HG03439 (cell line): Measurements from ENCODE around the gene STX8.

Source experiments
- ATAC-seq: cut with Tn5 transposase; IDR thresholded peaks from one replicate; pipeline ENCODE4 v1.9.1; 2021; ENCODE audit warnings: mild to moderate bottlenecking, moderate library complexity; ENCODE audit not compliant: unreplicated experiment

Gene STX8

DNA sequence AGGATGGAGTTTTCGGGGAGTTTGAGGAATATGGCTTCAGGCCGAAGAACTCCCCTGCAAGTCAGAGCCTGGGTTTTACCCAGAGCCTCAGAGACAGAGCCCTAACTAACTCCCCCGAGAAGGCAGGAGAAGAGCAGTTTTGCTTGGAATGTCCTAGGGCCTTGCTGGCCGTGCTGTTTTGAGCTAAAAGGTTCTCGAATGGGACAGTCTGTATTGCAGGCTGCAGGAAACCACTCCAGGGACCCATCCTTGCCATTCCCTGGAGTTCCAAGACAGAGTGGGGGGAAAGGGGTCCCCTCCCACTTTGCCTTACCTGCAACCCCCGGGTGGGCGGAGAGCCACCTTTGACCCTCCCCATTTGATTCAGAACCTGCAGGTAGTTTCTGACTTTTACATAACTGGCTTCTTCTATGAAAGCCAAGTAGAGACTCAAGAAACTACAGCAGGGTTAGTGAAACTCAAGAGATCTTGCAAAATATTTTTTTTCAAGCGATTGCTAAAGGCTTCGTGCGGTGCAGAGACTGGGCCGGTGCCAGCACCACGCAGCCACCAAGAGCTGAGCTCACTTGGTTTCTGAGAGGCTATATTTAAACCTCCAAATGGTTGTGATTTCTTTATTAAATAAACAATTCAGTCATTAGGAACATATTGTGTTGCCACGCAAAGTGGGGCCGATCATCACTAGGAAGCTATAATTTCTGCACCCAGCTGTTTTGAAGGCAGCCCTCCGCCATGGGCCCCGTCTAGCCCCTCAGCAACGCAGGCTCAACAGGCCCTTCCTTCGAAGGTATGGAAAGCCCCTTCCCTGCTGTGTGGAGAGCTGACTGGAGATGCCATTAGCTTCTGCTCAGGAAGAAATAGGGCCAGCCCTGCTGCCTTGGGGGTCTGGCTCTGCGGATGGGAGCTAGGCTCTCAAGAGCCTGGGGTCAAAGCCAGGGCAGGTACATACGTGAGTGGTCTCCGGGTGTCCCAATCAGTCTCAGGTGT, 331.3 kb downstream of the STX8 start:
- ATAC-seq = no peak

DNA sequence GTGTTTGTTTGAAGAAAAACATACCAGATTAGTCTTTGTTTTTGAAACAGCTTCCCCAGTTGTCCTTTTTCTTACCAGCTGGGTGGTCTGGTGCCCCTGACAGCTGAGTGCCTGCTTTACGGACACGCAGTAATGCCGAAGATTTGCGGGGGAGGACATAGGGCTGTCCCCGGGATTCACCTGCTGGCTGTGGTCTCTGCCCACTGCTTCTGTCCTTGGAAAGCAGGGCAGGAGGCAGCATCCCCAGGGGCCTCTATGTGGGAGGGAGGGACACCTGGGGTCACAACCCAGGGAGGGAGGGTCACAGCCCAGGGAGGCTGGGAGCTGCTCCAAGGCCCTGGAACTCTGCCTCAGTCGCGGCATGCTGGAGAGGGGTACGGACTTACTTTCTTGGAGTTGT, 332.6 kb downstream of the STX8 start:
- no peak for ATAC-seq

DNA sequence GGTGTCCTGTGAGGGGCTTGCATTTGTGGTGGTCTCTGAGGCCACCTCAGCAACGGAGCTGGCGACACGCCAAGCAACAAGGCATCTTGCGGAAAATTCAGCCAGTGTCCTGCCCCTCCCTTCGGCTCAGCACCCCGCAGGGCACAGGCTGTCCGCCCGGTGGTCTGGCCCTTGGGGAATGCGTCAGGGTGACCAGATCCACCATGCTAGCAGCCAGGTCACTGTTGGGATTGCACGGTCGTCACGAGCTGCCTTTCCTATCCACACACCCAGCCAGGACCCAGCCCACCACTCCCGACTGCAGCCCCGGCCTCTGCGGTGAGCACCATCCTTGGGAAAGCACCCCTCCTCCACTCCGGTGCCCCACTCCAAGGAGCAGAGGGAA, 333.1 kb downstream of the STX8 start:
- ATAC-seq = no peak

DNA sequence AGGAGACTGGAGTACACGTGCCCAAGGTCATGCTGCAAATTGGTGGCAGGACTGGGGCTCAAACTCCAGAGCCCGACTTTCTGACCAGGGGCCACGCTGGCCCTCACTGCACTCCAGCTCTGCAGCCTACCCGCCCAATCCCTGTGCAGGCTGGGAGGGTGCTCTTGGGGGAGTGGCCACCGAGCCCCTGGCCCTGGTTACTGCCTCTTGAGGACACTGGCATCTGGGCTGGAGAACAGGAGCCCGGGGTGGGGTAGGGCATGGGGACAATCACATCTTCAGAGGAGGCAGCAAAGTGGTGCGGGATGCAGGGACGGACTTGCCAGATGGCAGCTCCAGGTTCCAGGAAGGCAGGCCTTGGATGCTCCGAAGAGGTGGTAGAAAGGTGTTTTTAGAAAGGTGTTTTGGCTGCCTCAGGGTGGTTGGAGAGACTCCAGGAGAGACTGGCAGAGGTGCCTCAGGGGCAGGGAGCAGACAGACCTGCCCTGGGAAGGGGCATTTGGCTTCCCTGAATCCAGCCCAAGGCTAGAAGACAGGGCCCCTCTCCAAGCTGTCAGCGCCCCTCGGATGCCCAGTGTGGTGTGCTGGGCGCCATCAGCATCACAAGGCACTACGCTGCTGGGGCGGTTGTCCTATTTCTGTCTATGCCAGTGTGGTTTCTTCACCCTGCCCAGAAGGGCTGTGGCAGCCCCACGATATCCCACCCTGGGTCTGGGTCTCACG, 333.7 kb downstream of the STX8 start:
- no peak for ATAC-seq

DNA sequence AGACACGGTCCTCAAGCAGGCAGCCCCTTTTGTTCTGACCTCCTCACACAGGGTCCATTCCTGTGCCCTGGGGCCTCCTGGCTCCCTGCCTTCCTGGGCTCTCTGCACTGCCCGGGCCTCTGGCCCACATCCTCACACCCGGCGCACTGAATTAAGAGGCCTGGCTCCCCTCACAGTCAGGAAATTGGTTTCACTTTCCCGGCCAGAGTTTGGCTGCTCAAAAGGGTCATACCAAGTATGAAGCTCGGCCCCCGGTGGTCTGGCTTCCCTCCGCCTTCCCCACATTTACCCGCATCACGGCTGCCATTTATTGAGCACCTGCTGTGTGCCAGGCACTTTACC, 334.3 kb downstream of the STX8 start:
- no peak for ATAC-seq

DNA sequence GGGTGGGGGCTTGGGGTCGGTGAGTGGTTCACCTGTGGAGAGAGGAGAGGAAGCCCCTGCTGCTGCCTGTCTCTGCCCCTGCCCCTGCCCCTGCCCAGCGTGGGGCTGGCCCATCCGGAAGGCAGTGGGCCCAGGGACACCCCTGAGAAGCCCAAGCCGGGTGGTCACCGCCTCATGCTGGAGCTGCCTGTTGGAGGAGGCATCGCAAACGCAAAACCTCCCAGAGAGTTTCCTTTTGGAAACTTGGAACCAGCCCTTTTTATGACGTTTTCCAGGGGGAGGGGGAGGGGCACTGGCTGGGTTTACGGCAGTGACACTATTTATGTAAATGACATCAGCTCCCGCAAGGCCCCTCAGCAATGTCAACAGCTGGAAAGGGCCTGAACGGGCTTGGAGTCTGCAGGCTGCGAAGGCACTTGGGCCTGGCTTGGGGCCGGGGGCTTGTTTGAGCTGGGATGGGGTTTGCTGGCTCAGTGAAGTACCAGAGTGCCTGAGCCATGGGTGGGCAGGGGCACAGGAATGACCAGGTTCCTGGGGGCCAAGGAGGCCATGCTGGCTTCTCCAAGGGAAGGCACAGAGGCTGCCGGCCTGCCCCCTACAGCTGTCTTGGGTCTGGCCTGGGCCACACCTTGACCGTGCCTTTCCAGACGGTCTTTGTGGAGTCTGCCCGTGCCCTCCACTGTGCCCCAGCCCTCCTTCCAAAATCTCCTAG, 334.8 kb downstream of the STX8 start:
- ATAC-seq = no peak

DNA sequence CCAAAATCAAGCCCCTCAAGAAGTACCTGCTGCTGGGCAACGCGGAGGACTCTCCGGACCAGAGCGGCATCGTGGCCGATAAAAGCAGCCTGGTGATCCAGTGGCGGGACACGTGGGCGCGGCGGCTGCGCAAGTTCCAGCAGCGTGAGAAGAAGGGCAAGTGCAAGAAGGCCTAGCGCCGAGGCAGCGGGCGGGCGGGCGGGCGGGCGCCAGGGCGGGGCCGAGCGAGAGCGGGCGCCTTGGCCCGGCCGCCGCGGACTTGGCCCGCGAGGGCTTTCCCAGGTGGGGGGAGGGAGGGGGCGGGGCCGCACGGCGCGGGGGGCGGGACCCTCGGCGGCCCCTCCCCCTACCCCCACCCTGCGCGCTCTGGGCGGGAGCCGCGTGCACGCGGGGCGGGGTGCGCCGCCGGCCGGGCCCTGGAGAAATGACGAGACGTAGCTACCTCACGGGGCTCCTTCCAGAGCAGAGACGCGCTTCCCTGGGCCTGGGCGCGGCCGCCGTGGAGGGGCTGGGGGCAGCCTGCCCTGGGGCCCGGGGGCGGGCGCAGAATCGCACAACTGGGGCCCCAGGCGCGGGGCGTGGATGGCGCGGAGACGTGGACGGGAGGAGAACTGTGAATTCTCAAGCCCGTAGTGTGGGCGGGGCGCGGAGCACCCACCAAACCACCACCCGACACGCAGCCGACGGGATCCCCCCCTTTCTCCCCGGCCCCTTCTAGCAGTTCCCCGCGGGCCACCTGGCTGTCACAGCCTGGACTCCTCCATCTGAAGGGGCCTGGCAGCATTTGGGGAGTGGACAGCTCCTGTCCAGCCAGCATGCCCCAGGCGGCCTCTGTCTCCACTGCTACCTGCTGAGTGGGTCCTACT, 335.6 kb downstream of the STX8 start:
- no peak for ATAC-seq

DNA sequence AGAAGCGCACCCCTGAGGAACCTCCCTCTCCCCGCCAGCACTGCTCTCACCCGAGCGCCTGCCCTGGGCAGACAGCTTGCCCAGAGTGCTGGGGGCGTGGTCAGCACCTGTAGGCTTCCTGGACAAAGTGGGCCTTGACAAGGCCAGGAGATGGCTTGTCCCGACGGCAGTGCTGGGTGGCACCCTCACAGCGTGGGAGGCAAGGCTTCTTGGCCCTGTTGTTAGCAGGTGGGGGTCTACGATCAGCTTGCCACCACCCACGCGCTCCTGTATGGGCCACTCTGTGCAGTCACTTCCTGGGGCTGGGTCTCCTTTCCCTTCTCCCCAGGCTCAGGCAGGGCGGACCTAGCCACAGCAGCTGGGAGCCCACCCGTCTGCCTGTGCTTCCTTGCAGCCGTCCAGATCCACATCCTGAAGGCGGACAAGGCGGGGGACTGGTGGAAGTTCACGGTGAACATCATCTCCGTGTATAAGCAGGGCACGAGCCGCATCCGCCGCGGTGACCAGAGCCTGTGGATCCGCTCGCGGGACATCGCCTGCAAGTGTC, 336.3 kb downstream of the STX8 start:
- no peak for ATAC-seq

DNA sequence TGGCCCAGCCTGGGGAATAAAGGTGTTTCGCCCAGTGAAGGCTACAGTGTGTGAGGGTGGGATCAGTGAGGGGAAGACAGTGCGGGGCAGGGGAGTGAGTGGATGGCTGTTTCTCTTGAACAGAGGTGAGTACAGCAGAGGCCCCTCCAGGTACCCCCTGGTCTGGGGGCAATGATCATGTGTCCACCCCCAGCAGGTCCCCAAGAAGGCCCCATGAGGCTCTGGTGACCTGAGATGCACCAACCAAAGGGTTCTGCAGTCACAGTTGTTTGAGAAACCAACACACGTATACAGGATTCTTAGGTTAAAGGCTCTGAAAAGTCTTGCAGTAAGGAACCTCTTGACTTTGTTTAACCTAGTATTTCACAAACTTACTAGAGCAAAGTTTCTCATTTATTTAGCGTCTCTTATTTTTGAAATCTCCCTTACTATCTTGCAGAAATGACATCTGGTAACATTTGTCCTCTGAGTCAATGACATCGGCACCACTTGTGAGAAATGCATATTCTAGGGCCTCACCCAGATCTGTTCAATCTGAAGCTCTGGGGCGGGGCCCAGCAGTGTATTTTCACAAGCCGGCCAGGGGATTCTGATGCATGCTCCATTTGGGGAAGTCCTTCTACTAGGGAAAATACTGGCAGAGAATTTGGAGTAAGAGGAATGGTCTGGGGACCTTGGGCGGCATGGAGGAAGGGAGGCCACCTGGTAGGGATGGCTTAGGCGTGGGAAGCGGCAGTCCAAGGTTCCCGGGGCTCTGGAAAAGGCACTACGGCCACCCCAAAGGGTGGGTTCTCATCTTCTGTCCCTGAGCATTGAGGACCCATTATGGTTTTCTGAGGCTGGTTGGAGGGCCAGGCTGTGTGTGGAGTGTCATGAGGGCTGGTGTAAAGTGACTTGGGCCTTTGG, 337.0 kb downstream of the STX8 start:
- ATAC-seq = no peak

DNA sequence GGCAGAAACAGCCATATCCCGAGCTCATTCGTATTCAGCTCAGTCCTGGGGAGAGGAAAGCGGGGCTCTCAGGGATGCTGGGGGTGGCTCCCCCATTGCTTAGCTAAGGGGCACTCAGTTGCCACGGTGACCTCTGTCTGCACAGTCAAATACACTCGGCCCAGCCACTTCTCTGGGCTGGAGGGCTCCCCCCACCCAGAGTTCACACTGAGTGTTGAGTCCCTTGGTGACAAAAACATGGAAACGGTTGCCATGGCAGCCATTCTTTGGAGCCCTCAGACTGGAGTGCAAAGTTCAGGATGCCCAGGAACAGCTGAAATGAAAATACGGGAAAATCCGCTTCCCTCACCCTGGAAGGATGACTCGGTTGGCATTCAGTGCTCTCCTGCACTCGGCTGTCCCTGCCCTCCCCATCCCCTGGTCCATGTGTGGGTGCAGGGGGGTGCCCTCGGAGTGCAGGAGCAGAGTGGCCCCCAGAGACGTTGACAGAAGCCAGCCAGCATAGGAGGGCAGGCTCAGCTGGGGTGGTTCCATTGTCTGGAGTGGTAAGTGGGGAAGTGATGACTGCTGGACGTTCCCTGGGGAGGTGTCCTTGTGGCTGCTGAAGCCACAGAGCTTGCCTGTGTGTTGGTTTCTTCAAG, 337.8 kb downstream of the STX8 start:
- no peak for ATAC-seq

DNA sequence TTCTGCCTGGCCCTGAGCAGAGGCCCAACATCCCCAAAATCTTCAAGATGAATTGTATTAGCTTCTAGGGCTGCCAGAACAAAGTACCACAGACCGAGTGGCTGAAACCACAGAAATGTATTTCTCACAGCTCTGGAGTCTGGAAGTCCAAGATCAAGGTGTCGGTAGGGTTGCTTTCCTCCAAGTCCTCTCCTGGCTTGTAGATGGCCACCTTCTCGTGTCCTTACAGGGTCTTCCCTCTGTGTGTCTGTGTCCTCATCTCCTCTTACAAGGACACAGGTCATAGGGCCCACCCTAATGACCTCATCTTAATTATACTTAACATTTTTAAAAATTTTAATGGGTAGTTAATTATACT, 338.6 kb downstream of the STX8 start:
- no peak for ATAC-seq

DNA sequence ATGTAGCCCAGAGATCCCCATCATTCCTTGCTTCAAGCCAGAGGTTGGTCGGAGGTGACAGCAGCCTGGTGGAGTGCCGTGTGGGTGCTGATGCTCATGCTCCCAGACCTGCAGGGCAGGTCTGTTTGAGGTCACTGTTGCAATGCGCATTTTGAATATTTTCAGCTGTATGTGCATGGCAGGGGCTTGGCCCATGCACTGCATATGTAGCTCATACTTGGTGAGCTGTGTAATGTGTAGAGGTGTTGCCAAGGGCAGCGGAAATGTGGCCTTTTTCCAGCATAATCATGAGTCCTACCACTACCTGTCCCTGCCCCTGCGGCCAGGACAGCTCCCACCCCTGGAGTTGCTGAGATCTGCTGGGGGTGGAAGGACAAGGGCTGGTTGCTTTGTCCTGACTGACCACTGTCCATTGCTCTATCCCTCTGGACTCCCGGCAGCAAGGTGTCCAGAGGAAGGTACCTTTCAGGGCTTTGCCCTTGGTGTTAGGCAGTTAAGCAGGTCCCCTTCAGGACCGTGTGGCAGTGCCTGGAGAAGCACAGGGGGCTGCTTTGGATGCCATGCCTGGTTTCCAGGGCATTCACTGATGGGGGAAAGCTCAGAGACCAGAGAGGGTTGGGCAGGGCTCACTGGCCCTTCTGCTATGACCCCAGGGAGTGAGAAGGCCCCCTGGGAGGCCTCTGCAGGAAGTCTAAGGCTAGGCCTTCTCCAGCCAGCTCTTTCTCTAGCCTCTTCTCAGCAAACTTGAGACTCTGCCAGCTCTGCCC, 339.2 kb downstream of the STX8 start:
- no peak for ATAC-seq

DNA sequence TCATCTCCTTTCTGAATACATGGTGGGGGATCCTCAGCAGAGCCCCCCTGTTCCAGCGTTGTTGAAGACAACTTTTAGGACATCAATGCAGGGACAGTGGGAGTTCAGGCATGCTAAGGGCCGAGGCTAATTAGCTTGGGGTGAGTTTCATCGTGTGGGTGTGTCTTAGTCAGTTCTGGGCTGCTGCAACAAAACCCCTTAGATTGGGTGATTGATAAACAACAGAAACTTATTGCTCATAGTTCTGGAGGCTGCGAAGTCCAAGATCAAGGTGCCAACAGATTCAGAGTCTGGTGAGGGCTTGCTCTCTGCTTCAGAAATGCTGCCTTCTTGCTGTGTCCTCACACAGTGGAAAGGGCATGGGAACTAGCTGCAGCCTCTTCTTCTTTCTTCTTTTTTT, 340.3 kb downstream of the STX8 start:
- no peak for ATAC-seq

DNA sequence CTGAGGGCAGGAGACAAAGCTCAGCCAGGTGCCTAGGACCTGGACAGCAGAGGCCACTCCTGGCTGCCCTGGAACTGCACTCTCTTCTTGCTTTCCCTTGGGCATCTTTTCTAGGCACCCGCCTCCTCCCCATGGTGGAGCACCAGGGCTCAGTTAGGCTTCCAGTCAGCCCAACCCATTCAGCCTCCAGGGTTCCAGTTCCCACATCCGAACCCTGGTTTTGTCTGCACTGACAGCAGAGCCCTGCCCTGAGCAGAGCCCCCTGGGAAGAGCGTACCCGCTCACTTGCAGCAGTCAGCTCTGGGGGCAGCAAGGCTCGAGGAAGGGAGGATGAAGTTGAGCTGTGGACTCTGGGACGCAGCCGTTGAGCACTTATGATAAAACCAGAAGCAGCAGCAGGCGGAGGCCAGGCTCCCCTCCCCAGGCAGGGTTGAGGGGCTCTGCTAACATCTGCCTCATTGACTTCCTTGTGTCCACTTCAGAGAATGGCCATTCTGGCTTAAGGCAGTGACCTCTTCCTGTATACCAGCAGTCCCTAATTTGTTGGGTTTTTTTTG, 341.2 kb downstream of the STX8 start:
- no peak for ATAC-seq

DNA sequence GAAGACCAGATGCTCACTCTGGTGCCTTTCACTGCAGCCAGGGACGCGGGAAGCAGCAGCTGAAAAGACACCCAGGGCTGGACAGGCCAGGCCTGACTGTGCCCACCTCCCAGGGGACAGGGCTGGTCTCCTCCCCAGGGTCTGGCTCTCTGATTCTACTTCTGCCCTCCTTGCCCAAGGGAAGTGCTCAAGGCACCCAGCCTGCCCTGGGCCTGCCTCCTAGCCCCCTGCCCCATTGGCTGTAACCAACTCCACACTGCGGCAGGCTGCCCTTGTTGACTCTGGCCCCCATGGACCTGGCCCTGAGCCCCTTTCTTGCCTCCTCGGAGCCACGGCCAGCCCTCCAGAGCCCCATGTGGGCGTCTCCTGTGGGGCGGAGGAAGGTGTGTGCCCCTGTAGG, 341.9 kb downstream of the STX8 start:
- no peak for ATAC-seq

DNA sequence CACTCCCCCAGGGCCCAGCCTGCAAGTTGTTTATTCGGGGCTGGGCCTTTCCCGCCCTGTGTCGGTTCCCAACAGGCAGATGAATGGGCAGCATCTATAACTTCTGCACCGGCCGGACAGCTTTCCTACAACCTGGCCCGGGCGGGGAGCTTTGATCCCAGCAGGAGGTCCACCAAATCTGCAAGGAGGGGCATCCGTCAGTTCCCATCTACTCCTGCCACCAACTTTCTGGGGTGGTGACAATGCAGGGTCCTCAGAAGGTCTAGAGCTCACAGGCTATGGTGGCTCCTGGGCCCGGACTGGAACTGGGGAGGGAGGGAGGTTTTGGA, 342.4 kb downstream of the STX8 start:
- ATAC-seq = no peak

DNA sequence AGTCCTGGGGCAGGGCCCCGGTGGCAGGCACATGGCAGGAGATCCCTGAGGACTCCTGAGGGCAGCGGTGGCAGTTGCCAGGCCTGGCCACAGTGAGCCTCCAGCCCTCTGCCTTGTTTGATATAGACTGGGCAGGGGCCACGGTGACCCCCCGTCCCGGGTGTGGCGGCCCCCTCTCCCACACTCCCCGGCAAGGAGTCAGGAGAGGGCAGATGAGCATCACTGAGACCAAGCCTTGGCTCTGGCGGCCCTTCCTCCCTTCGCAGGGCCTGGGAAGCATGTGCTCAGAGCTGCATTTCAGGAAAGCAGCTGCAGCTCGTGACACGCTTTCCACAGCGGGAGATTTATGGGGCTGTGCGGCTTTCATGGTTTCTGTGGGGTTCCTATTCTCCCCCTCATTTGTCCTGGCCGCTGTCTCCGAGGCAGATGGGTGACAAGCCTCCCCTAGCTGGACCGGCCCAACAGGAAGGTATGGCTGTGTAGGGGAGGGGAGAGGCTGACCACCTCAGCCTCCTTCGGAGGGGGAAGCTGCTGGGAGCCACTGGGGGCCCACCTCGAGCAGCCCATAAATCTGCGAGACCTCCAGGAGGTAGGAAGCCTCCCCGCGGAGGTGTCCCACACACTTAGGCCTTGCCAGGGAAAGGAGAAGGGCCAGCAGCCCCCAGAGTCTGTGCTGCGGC, 342.9 kb downstream of the STX8 start:
- ATAC-seq = no peak

DNA sequence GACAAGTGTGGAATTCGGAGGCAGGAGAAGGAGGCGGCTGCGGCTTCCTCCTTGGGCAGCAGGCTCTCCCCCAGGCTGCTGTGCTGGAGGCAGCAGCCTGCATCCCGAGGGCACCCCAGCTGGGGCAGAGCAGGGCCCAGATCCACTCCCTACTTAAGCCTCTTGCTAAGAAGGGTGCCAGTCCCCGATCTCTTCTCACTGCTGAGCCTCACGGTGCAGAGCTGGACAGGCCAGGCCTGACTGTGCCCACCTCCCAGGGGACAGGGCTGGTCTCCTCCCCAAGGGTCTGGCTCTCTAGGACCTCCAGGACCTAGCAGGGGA, 343.5 kb downstream of the STX8 start:
- no peak for ATAC-seq
